Tibial nerve (tissue), 4 donors: Measurements from ENCODE around the gene SDHAF2. TPM values are rescaled to one million over a fixed set of nuclear protein-coding genes. Genes with fewer than 3 reads are reported as not detected.
A peak's percentile ranks its signal among the peaks of the same experiment; 100 is the strongest.
"Not testable (repeated sequence)": the region's sequence is repeated elsewhere in the genome, so short reads cannot be mapped to it uniquely, and the experiment has no call there.

Experiments used
- DNase-seq, 2 donors: peaks; one replicate each; pipeline ENCODE4 v3.0.0-alpha.2; 2019; ENCODE audit warnings: low spot score in 2 of 2
- H3K27ac ChIP-seq, 4 donors: fragments of 200-600 bp; sonication (generic) in 3 of 4; one replicate each; pipeline ENCODE4 v1.5.1; 2017 to 2019; ENCODE audit warnings: mild to moderate bottlenecking in 1 of 4
- H3K27me3 ChIP-seq, 2 donors: fragments of 200-600 bp; sonication (generic) in 1 of 2; one replicate each; pipeline versions ENCODE4 v1.5.1 to v1.6.0; 2017 to 2019
- H3K36me3 ChIP-seq, 3 donors: fragments of 200-600 bp; sonication (generic); one replicate each; pipeline ENCODE4 v1.5.1; 2018 to 2019
- H3K4me1 ChIP-seq, 4 donors: fragments of 200-600 bp; sonication (generic) in 3 of 4; one replicate each; pipeline ENCODE4 v1.5.1; 2017 to 2019
- H3K4me3 ChIP-seq, 4 donors: fragments of 200-600 bp; sonication (generic) in 3 of 4; one replicate each; pipeline ENCODE4 v1.5.1; 2017 to 2019; ENCODE audit warnings: mild to moderate bottlenecking in 1 of 4, moderate library complexity in 1 of 4
- H3K9me3 ChIP-seq, 4 donors: fragments of 200-600 bp; sonication (generic) in 3 of 4; one replicate each; pipeline ENCODE4 v1.5.1; 2017 to 2019
- CTCF ChIP-seq, 5 experiments: fragments of 200-600 bp in 3 of 5; fragments of 450-650 bp in 2 of 5; sonication (generic) in 3 of 5; IDR thresholded peaks; one replicate each; pipeline ENCODE4 v1.5.1; 2016 to 2019; ENCODE audit warnings: antibody characterized with exemption in 5 of 5, mild to moderate bottlenecking in 3 of 5, moderate library complexity in 2 of 5
- EP300 ChIP-seq, 2 donors: sonication (generic); formaldehyde crosslinking; IDR thresholded peaks; one replicate each; pipeline ENCODE4 v1.6.1; 2017; ENCODE audit warnings: antibody characterized with exemption in 2 of 2, mild to moderate bottlenecking in 1 of 2
- POLR2A ChIP-seq, 2 donors: fragments of 450-650 bp; IDR thresholded peaks; one replicate each; pipeline ENCODE4 v1.6.1; 2017; ENCODE audit warnings: antibody characterized with exemption in 2 of 2, mild to moderate bottlenecking in 2 of 2, moderate library complexity in 2 of 2
- WGBS, 2 donors: methylation state at CpG; one replicate each; pipeline ENCODE4 v1.1.5; 2018; 5-methylcytosine and 5-hydroxymethylcytosine counted together
- total RNA-seq, 4 donors: library from RNA; depleted of rRNA; stranded (reverse); fragments of >200 nt; gene quantifications; one replicate each; pipeline ENCODE4 v1.1.0, GENCODE V29; 2016

The SDHAF2 gene
- 10 to 100 TPM; 26.4 to 88.1 (median 70.3) TPM for total RNA-seq

GRCh38 chr11:61429691-61430582 lies at the start of gene SDHAF2, which contains the start of gene CPSF7:
TSS of gene SDHAF2 (plus strand) at chr11:61430124. CDS start at chr11:61430147, 23 bp downstream.
TSS of gene CPSF7 (minus strand) at chr11:61429975. CDS start at chr11:61429235, 740 bp downstream.
- peaks cover 0 to 42% (median 8%) of the 10 kb centered on the region in 3 donors for H3K36me3 ChIP-seq
- H3K27me3 ChIP-seq: no peaks in the 10 kb centered on the region
- no peaks in the 10 kb centered on the region for H3K9me3 ChIP-seq
- peaks cover 0 to 65% (median 28%) of the 10 kb centered on the region in 4 donors for H3K4me1 ChIP-seq
- H3K27ac ChIP-seq: peak within 1 kb of the TSS; percentile 91 to 99 (median 98)
- peak; percentile 91 for DNase-seq
- 0 to 1% methylated on average over 52 to 58 of the region's 82 CpGs for WGBS, 2 donors
- peak within 1 kb of the TSS; percentile 74 to 86 (median 80) for H3K4me3 ChIP-seq
- TF ChIP-seq EP300 (IDR thresholded peaks at IDR 0.05) (peak in 1 of 2 donors; percentile 90), CTCF (IDR thresholded peaks at IDR 0.05) (peak in 1 of 5 experiments; percentile 7), POLR2A (IDR thresholded peaks at IDR 0.05) (peak; percentile 34 to 77)

GRCh38 chr11:61380884-61381283 lies 49.0 kb upstream of the SDHAF2 start:
- Histone ChIP-seq H3K4me1 (peaks cover 0 to 22% (median 2%) of the 10 kb centered on the region in 4 donors), H3K4me3 (no peak overlapping the region), H3K27ac (no peak overlapping the region), H3K9me3 (no peaks in the 10 kb centered on the region), H3K36me3 (peaks cover 0 to 15% (median 0%) of the 10 kb centered on the region in 3 donors), H3K27me3 (no peaks in the 10 kb centered on the region)
- TF ChIP-seq CTCF (IDR thresholded peaks at IDR 0.05) (no peak), POLR2A (IDR thresholded peaks at IDR 0.05) (no peak), EP300 (IDR thresholded peaks at IDR 0.05) (no peak)
- no peak for DNase-seq
- 96 to 97% methylated on average over 9 of the region's 9 CpGs for WGBS, 2 donors

GRCh38 chr11:61383859-61384258 lies 46.1 kb upstream of the SDHAF2 start:
- not testable (repeated sequence) for H3K9me3 ChIP-seq, H3K36me3 ChIP-seq

GRCh38 chr11:61384271-61385242 lies 45.4 kb upstream of the SDHAF2 start:
- TF ChIP-seq EP300 (IDR thresholded peaks at IDR 0.05): no peak
- TF ChIP-seq CTCF (IDR thresholded peaks at IDR 0.05): no peak
- no peak for TF ChIP-seq POLR2A (IDR thresholded peaks at IDR 0.05)
- 81 to 86% methylated on average over 15 of the region's 15 CpGs for WGBS, 2 donors
- no peaks in the 10 kb centered on the region for H3K36me3 ChIP-seq

More at GRCh38 chr11:61383859-61384258, 46.1 kb upstream of the SDHAF2 start:
- DNase-seq, H3K27me3 ChIP-seq, H3K27ac ChIP-seq, H3K4me3 ChIP-seq: not testable (repeated sequence)
- peaks cover 0 to 18% (median 2%) of the 10 kb centered on the region in 4 donors for H3K4me1 ChIP-seq
- WGBS, 2 donors: 93 to 99% methylated on average over 5 of the region's 5 CpGs

GRCh38 chr11:61390161-61390560 lies 39.8 kb upstream of the SDHAF2 start:
- Histone ChIP-seq H3K4me3 (no peak overlapping the region), H3K27ac (no peak overlapping the region), H3K36me3 (peaks cover 0 to 7% (median 0%) of the 10 kb centered on the region in 3 donors), H3K27me3 (no peaks in the 10 kb centered on the region), H3K9me3 (no peaks in the 10 kb centered on the region), H3K4me1 (peaks cover 0 to 21% (median 9%) of the 10 kb centered on the region in 4 donors)
- TF ChIP-seq EP300 (IDR thresholded peaks at IDR 0.05) (no peak), CTCF (IDR thresholded peaks at IDR 0.05) (no peak)
- no peak for DNase-seq
- WGBS, 2 donors: 73 to 75% methylated on average over 1 of the region's 1 CpG

More at GRCh38 chr11:61384271-61385242, 45.4 kb upstream of the SDHAF2 start:
- Histone ChIP-seq H3K4me3 (no peak overlapping the region), H3K4me1 (peaks cover 0 to 11% (median 2%) of the 10 kb centered on the region in 4 donors), H3K9me3 (no peaks in the 10 kb centered on the region), H3K27me3 (no peaks in the 10 kb centered on the region), H3K27ac (no peak overlapping the region)
- no peak for DNase-seq
